Prostate gland (tissue), 2 donors: ENCODE data around the gene MFAP3. TPM values are rescaled to one million over a fixed set of nuclear protein-coding genes. Genes with fewer than 3 reads are reported as not detected.

Source experiments
- DNase-seq: peaks from one replicate; pipeline ENCODE4 v3.0.0-alpha.2; 2019; ENCODE audit warnings: low spot score
- H3K27ac ChIP-seq, 2 donors: fragments of 200-600 bp; sonication (generic); 2 replicates each; pipeline ENCODE4 v1.5.1; 2017 to 2019
- H3K27me3 ChIP-seq: fragments of 200-600 bp; sonication (generic); replicated peaks from 2 replicates; pipeline ENCODE4 v1.5.1; 2019; ENCODE audit not compliant: insufficient read depth
- H3K36me3 ChIP-seq, 2 donors: fragments of 200-600 bp; sonication (generic); 1 replicate in 1 of 2; 2 replicates in 1 of 2; pipeline versions ENCODE4 v1.5.1 to v1.8.1; 2017 to 2019
- H3K4me1 ChIP-seq: fragments of 200-600 bp; sonication (generic); replicated peaks from 2 replicates; pipeline ENCODE4 v1.5.1; 2019
- H3K4me3 ChIP-seq, 2 donors: fragments of 200-600 bp; sonication (generic); 2 replicates each; pipeline ENCODE4 v1.5.1; 2017 to 2019
- H3K9me3 ChIP-seq: fragments of 200-600 bp; sonication (generic); 2 replicates; pipeline ENCODE4 v1.5.1; 2017
- CTCF ChIP-seq, 4 experiments: fragments of 200-600 bp in 2 of 4; fragments of 450-650 bp in 2 of 4; sonication (generic) in 2 of 4; IDR thresholded peaks; 1 replicate in 3 of 4; 2 replicates in 1 of 4; pipeline ENCODE4 v1.5.1; 2016 to 2019; ENCODE audit warnings: antibody characterized with exemption in 4 of 4, mild to moderate bottlenecking in 2 of 4, moderate library complexity in 2 of 4
- POLR2A ChIP-seq: fragments of 450-650 bp; IDR thresholded peaks from one replicate; pipeline ENCODE4 v1.6.1; 2016; ENCODE audit warnings: antibody characterized with exemption, mild to moderate bottlenecking
- POLR2AphosphoS5 ChIP-seq: sonication (generic); formaldehyde crosslinking; IDR thresholded peaks from one replicate; pipeline ENCODE4 v1.6.1; 2017; ENCODE audit warnings: antibody characterized with exemption
- WGBS: methylation state at CpG from one replicate; pipeline ENCODE4 v1.1.5; 2018; 5-methylcytosine and 5-hydroxymethylcytosine counted together
- intact Hi-C: fragments of 100-400 bp; cut with DNase I; formaldehyde crosslinking; loops from one replicate; pipeline ENCODE4 v1.14.2; 2022
- total RNA-seq, 2 donors: library from RNA; depleted of rRNA; stranded (reverse); fragments of >200 nt; gene quantifications; one replicate each; pipeline ENCODE4 v1.1.0, GENCODE V29; 2016

Gene MFAP3
- total RNA-seq, 2 donors from 2014 or later, result 30.6 to 35.8 TPM

- Histone ChIP-seq H3K36me3 (no peaks in the 10 kb centered on the region), H3K27me3 (no peaks in the 10 kb centered on the region), H3K4me3 (no peak overlapping the region), H3K27ac (no peak overlapping the region), H3K9me3 (no peaks in the 10 kb centered on the region), H3K4me1 (no peaks in the 10 kb centered on the region)
- 23% methylated on average over 1 of the region's 1 CpG for WGBS
- DNase-seq, result no peak
- TF ChIP-seq CTCF (IDR thresholded peaks at IDR 0.05), result no peak
- TF ChIP-seq POLR2A, result no peak
- no peak for TF ChIP-seq POLR2AphosphoS5
- intact Hi-C loops, result no loop called here
Measured at GRCh38 chr5:154077696-154078095, 38.9 kb downstream of the MFAP3 start.

- TF ChIP-seq CTCF (IDR thresholded peaks at IDR 0.05), result no peak
- TF ChIP-seq POLR2AphosphoS5, result no peak
- no peak for TF ChIP-seq POLR2A
- no peak for DNase-seq
- Histone ChIP-seq H3K4me3 (no peak overlapping the region), H3K9me3 (no peaks in the 10 kb centered on the region), H3K27ac (no peak overlapping the region), H3K36me3 (no peaks in the 10 kb centered on the region), H3K27me3 (no peaks in the 10 kb centered on the region), H3K4me1 (no peaks in the 10 kb centered on the region)
- intact Hi-C loops, result no loop called here
- 27% methylated on average over 1 of the region's 1 CpG for WGBS
Measured at GRCh38 chr5:154078272-154078671, 39.5 kb downstream of the MFAP3 start.

- no peaks in the 10 kb centered on the region for H3K27me3 ChIP-seq
- no peak overlapping the region for H3K4me3 ChIP-seq
- H3K27ac ChIP-seq, result no peak overlapping the region
- no peaks in the 10 kb centered on the region for H3K9me3 ChIP-seq
- intact Hi-C loops, result no loop called here
- no peak for DNase-seq
- H3K4me1 ChIP-seq, result no peaks in the 10 kb centered on the region
- WGBS, result 76% methylated on average over 2 of the region's 2 CpGs
- TF ChIP-seq POLR2AphosphoS5, result no peak
- no peak for TF ChIP-seq POLR2A
- no peak for TF ChIP-seq CTCF (IDR thresholded peaks at IDR 0.05)
- no peaks in the 10 kb centered on the region for H3K36me3 ChIP-seq
Measured at GRCh38 chr5:154081246-154081645, 42.5 kb downstream of the MFAP3 start.

- DNase-seq, result no peak
- WGBS, result 84% methylated on average over 5 of the region's 5 CpGs
- no peaks in the 10 kb centered on the region for H3K9me3 ChIP-seq
- intact Hi-C loops, result no loop called here
- no peaks in the 10 kb centered on the region for H3K36me3 ChIP-seq
- no peaks in the 10 kb centered on the region for H3K27me3 ChIP-seq
- TF ChIP-seq CTCF (IDR thresholded peaks at IDR 0.05) (no peak), POLR2A (no peak), POLR2AphosphoS5 (no peak)
- H3K27ac ChIP-seq, result no peak overlapping the region
- no peaks in the 10 kb centered on the region for H3K4me1 ChIP-seq
- no peak overlapping the region for H3K4me3 ChIP-seq
Measured at GRCh38 chr5:154084062-154084639, 45.4 kb downstream of the MFAP3 start.

GRCh38 chr5:154086146-154086545 is 47.4 kb downstream of the MFAP3 start:
- Histone ChIP-seq H3K27me3 (no peaks in the 10 kb centered on the region), H3K9me3 (no peaks in the 10 kb centered on the region), H3K4me1 (no peaks in the 10 kb centered on the region), H3K36me3 (no peaks in the 10 kb centered on the region), H3K4me3 (no peak overlapping the region), H3K27ac (no peak overlapping the region)
- TF ChIP-seq POLR2AphosphoS5, result no peak
- TF ChIP-seq POLR2A, result no peak
- TF ChIP-seq CTCF (IDR thresholded peaks at IDR 0.05), result no peak
- intact Hi-C loops, result no loop called here
- 39% methylated on average over 3 of the region's 3 CpGs for WGBS
- DNase-seq, result no peak
